ENCODE data around the gene LITAFD.

LITAFD gene

DNA sequence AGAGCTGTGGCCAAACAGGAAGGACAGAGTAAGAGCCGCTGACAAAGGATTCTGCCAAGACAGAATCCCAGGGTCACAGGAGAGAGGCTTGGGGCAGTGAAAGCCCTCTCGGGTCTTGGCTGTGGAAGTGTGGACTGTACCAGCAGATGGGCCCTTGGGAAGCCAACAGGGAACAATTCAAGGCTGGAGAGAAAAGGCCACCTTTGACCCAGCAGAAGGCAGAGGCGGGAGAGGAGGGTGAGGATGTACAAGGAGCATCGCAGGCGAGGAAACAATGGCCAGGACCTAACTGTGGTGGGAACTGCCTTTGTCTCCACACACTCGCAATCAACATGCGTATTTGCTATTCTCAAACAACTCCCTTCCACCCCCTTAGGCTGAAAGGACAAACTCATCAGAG, 29.0 kb upstream of the LITAFD start:
- Histone ChIP-seq H3K27ac (ENCODE audit: low read depth, low read length) (no peak overlapping the region), H3K27me3 (ENCODE audit: control insufficient read depth, low read length) (no peaks in the 10 kb centered on the region), H3K79me2 (ENCODE audit: control insufficient read depth, low read length) (peaks cover 3% of the 10 kb centered on the region), H4K20me1 (ENCODE audit: control insufficient read depth, insufficient read depth, low read depth, low read length) (no peaks in the 10 kb centered on the region; the same call in 1 of the 2 replicates), H3F3A (ENCODE audit: control insufficient read depth, insufficient read depth) (peaks cover 4% of the 10 kb centered on the region; the same call in 1 of the 2 replicates), H3K36me3 (ENCODE audit: control insufficient read depth, low read length) (peaks cover 86% of the 10 kb centered on the region), H3K9me2 (replicated peaks; ENCODE audit: control insufficient read depth, low read length) (no peaks in the 10 kb centered on the region), H3K4me1 (ENCODE audit: control insufficient read depth, low read length) (no peaks in the 10 kb centered on the region), H3K4me2 (ENCODE audit: low read length) (no peak overlapping the region), H3K9me3 (ENCODE audit: control insufficient read depth, insufficient read depth, low read length) (no peaks in the 10 kb centered on the region), H3K4me3 (ENCODE audit: low read length) (no peak overlapping the region)
- TF ChIP-seq EZH2phosphoT487 (IDR thresholded peaks at IDR 0.05; ENCODE audit: borderline replicate concordance, low read length), result no peak
- TF ChIP-seq, protein P1, sequence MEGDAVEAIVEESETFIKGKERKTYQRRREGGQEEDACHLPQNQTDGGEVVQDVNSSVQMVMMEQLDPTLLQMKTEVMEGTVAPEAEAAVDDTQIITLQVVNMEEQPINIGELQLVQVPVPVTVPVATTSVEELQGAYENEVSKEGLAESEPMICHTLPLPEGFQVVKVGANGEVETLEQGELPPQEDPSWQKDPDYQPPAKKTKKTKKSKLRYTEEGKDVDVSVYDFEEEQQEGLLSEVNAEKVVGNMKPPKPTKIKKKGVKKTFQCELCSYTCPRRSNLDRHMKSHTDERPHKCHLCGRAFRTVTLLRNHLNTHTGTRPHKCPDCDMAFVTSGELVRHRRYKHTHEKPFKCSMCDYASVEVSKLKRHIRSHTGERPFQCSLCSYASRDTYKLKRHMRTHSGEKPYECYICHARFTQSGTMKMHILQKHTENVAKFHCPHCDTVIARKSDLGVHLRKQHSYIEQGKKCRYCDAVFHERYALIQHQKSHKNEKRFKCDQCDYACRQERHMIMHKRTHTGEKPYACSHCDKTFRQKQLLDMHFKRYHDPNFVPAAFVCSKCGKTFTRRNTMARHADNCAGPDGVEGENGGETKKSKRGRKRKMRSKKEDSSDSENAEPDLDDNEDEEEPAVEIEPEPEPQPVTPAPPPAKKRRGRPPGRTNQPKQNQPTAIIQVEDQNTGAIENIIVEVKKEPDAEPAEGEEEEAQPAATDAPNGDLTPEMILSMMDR (IDR thresholded peaks at IDR 0.05; ENCODE audit: low read depth, low read length, poor library complexity, severe bottlenecking), result no peak

DNA sequence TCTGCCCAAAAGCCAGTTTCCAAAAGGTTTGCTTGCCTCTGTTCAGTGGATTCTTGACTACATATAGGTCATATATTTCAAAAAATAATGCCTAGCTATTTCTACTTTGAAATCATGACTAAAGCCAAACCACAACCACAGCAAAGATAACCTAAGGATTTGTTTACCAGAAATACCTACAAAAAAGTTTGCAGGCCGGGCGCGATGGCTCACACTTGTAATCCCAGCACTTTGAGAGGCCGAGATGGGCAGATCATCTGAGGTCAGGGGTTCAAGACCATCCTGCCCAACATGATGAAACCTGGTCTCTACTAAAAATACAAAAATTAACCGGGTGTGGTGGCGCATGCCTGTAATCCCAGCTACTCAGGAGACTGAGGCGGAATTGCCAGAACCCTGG, 28.5 kb upstream of the LITAFD start:
- H3K4me1 ChIP-seq (ENCODE audit: control insufficient read depth, low read length), result no peaks in the 10 kb centered on the region
- H3F3A ChIP-seq (ENCODE audit: control insufficient read depth, insufficient read depth), result peaks cover 4% of the 10 kb centered on the region; the same call in 1 of the 2 replicates
- no peak overlapping the region for H3K27ac ChIP-seq (ENCODE audit: low read depth, low read length)
- TF ChIP-seq, protein P1 (IDR thresholded peaks at IDR 0.05; ENCODE audit: low read depth, low read length, poor library complexity, severe bottlenecking), result no peak
- TF ChIP-seq EZH2phosphoT487 (IDR thresholded peaks at IDR 0.05; ENCODE audit: borderline replicate concordance, low read length), result no peak
- no peak overlapping the region for H3K4me3 ChIP-seq (ENCODE audit: low read length)
- no peaks in the 10 kb centered on the region for H3K9me2 ChIP-seq (replicated peaks; ENCODE audit: control insufficient read depth, low read length)
- no peaks in the 10 kb centered on the region for H3K9me3 ChIP-seq (ENCODE audit: control insufficient read depth, insufficient read depth, low read length)
- H3K79me2 ChIP-seq (ENCODE audit: control insufficient read depth, low read length), result peaks cover 8% of the 10 kb centered on the region
- H4K20me1 ChIP-seq (ENCODE audit: control insufficient read depth, insufficient read depth, low read depth, low read length), result no peaks in the 10 kb centered on the region; the same call in 1 of the 2 replicates
- no peaks in the 10 kb centered on the region for H3K27me3 ChIP-seq (ENCODE audit: control insufficient read depth, low read length)
- H3K36me3 ChIP-seq (ENCODE audit: control insufficient read depth, low read length), result peaks cover 86% of the 10 kb centered on the region
- H3K4me2 ChIP-seq (ENCODE audit: low read length), result no peak overlapping the region

DNA sequence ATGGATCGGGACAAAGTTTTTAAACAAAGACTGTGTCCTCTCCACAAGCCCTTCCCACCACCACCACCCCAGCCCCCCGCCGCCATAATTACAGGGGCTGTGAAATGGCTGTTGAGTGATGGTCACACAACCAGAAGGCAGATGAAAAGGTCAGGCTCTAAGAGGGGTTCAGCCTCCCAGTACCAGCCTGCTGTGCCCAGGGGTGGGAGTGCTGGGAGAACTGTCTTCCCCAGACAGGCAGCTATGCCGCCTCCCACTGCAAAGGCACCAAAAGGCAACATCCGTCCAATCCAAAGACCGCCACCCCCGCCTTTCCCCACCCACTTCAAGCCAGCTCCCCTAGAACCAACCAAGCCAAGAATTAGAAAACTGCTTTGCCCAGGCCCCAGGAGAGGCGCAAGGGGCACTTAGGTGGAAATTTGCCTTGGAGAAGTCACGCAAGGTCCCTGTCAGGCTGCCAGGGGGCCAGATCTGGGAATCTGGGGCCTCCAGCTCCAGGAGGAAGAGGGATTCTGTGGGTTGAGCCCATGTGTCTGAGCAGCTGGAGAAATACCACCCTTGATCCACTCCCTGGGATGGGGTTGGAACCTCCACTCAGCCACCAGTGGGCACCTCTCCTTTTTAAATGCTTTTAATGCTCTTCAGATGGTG, 27.7 kb upstream of the LITAFD start:
- TF ChIP-seq EZH2phosphoT487 (IDR thresholded peaks at IDR 0.05; ENCODE audit: borderline replicate concordance, low read length), result no peak
- TF ChIP-seq, protein P1 (IDR thresholded peaks at IDR 0.05; ENCODE audit: low read depth, low read length, poor library complexity, severe bottlenecking), result no peak
- Histone ChIP-seq H3K4me3 (ENCODE audit: low read length) (no peak overlapping the region), H3K4me1 (ENCODE audit: control insufficient read depth, low read length) (no peaks in the 10 kb centered on the region), H4K20me1 (ENCODE audit: control insufficient read depth, insufficient read depth, low read depth, low read length) (no peaks in the 10 kb centered on the region; the same call in 1 of the 2 replicates), H3K27me3 (ENCODE audit: control insufficient read depth, low read length) (no peaks in the 10 kb centered on the region), H3K4me2 (ENCODE audit: low read length) (no peak overlapping the region), H3F3A (ENCODE audit: control insufficient read depth, insufficient read depth) (peaks cover 4% of the 10 kb centered on the region; the same call in 1 of the 2 replicates), H3K27ac (ENCODE audit: low read depth, low read length) (no peak overlapping the region), H3K9me2 (replicated peaks; ENCODE audit: control insufficient read depth, low read length) (no peaks in the 10 kb centered on the region), H3K9me3 (ENCODE audit: control insufficient read depth, insufficient read depth, low read length) (no peaks in the 10 kb centered on the region), H3K36me3 (ENCODE audit: control insufficient read depth, low read length) (peaks cover 86% of the 10 kb centered on the region), H3K79me2 (ENCODE audit: control insufficient read depth, low read length) (peaks cover 16% of the 10 kb centered on the region)
